ENCODE results near the gene TMEM238L. TPM values are rescaled to one million over a fixed set of nuclear protein-coding genes. Genes with fewer than 3 reads are reported as not detected.

The TMEM238L gene
- total and polyA plus RNA-seq, 11 donors: not detected

- no peak overlapping the region for H3K4me3 ChIP-seq
- ATAC-seq: no peak
- no peaks in the 10 kb centered on the region for H3K9me3 ChIP-seq
- H3K36me3 ChIP-seq: no peaks in the 10 kb centered on the region
- TF ChIP-seq CTCF (IDR thresholded peaks at IDR 0.05): no peak
- WGBS, 4 donors: 78 to 95% (median 88%) methylated on average over 2 of the region's 2 CpGs
- no peaks in the 10 kb centered on the region for H3K27me3 ChIP-seq
- no peak overlapping the region for H3K27ac ChIP-seq
- intact Hi-C loops (cut with DNase I): loop anchor here in 1 of 10 donors (5.0 kb wide), 1 partner anchor 81 kb away; the partner anchor contains the start of gene PIRT
- no peak for DNase-seq
- peaks cover 0 to 6% (median 0%) of the 10 kb centered on the region in 12 donors for H3K4me1 ChIP-seq
Measured at GRCh38 chr17:10756619-10757018, 47.3 kb downstream of the TMEM238L start.

GRCh38 chr17:10756185-10756584, 47.7 kb downstream of the TMEM238L start:
- DNase-seq (no peak), ATAC-seq (no peak)
- Histone ChIP-seq H3K27ac (no peak overlapping the region), H3K36me3 (no peaks in the 10 kb centered on the region), H3K9me3 (no peaks in the 10 kb centered on the region), H3K4me1 (peaks cover 0 to 6% (median 0%) of the 10 kb centered on the region in 12 donors), H3K4me3 (no peak overlapping the region), H3K27me3 (no peaks in the 10 kb centered on the region)
- intact Hi-C loops (cut with DNase I): loop anchor here in 1 of 10 donors (5.0 kb wide), 1 partner anchor 81 kb away; the partner anchor contains the start of gene PIRT
- TF ChIP-seq POLR2A (IDR thresholded peaks at IDR 0.05) (no peak), CTCF (IDR thresholded peaks at IDR 0.05) (no peak)
- 57 to 81% (median 68%) methylated on average over 1 of the region's 1 CpG for WGBS, 4 donors

DNA sequence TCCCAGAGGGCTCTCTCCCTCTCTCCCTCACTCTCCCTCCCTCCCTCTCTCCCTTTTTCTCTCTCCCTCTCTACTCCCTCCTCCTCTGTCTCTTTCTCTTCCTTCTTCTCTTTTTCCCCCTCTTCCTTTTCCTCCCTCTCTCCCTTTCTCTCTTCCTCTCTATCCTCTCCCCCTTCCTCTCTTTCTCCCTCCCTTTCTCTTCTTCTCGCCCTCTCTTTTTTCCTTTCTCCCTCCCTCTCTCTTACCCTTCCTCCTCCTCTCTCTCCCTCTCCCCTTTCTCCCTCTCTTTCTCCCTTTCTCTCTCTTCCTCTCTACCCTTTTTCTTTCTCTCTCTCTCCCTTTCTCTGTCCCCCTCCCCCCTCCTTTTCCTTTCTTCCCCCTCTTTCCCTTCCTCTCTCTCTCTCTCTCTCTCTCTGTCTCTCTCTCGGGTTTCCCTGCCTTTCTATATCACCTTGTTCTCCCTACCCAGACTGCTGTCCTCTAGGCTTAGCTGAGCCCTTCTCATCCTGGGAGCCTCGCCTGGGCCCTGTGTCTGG, 48.2 kb downstream of the TMEM238L start:
- H3K27me3 ChIP-seq: no peaks in the 10 kb centered on the region
- 78 to 79% (median 78%) methylated on average over 3 of the region's 3 CpGs for WGBS, 4 donors
- intact Hi-C loops (cut with DNase I): loop anchor here in 1 of 10 donors (5.0 kb wide), 1 partner anchor 82 kb away; the partner anchor contains the start of gene PIRT
- no peak overlapping the region for H3K27ac ChIP-seq
- H3K9me3 ChIP-seq: no peaks in the 10 kb centered on the region
- DNase-seq: no peak
- TF ChIP-seq CTCF (IDR thresholded peaks at IDR 0.05) (no peak), POLR2A (IDR thresholded peaks at IDR 0.05) (no peak)
- no peaks in the 10 kb centered on the region for H3K36me3 ChIP-seq
- no peak for ATAC-seq
- peaks cover 0 to 6% (median 0%) of the 10 kb centered on the region in 12 donors for H3K4me1 ChIP-seq
- H3K4me3 ChIP-seq: no peak overlapping the region

- H3K9me3 ChIP-seq: no peaks in the 10 kb centered on the region
- H3K4me3 ChIP-seq: no peak overlapping the region
- H3K36me3 ChIP-seq: no peaks in the 10 kb centered on the region
- WGBS, 4 donors: 27 to 38% (median 33%) methylated on average over 14 of the region's 14 CpGs
- DNase-seq: no peak
- peaks cover 0 to 6% (median 0%) of the 10 kb centered on the region in 12 donors for H3K4me1 ChIP-seq
- no peaks in the 10 kb centered on the region for H3K27me3 ChIP-seq
- no peak for TF ChIP-seq CTCF (IDR thresholded peaks at IDR 0.05)
- TF ChIP-seq POLR2A (IDR thresholded peaks at IDR 0.05): no peak
- H3K27ac ChIP-seq: no peak overlapping the region
- intact Hi-C loops (cut with DNase I): loop anchor here in 3 of 10 donors (5.0 kb wide), 3 partner anchors 82 to 92 kb away; partner anchors contain the start of gene PIRT (in 1 of the 3)
- no peak for ATAC-seq
Measured at GRCh38 chr17:10754861-10755591, 48.9 kb downstream of the TMEM238L start.
